ENCODE measurements around the gene PPEF1.
"Not testable (repeated sequence)": the region's sequence is repeated elsewhere in the genome, so short reads cannot be mapped to it uniquely, and the experiment has no call there.

GRCh38 chrX:18739609-18740008 lies 32.2 kb downstream of the PPEF1 start:
- not testable (repeated sequence) for TF ChIP-seq CTCF, POLR2A (IDR thresholded peaks at IDR 0.05)
